ENCODE measurements around the gene AKR1B15. TPM values are rescaled to one million over a fixed set of nuclear protein-coding genes. Genes with fewer than 3 reads are reported as not detected.

AKR1B15 gene
- polyA plus RNA-seq, 1 donor (not counting 4 experiments of a cell fraction or from before 2014, with no cell fraction given), result 0.28 TPM

DNA sequence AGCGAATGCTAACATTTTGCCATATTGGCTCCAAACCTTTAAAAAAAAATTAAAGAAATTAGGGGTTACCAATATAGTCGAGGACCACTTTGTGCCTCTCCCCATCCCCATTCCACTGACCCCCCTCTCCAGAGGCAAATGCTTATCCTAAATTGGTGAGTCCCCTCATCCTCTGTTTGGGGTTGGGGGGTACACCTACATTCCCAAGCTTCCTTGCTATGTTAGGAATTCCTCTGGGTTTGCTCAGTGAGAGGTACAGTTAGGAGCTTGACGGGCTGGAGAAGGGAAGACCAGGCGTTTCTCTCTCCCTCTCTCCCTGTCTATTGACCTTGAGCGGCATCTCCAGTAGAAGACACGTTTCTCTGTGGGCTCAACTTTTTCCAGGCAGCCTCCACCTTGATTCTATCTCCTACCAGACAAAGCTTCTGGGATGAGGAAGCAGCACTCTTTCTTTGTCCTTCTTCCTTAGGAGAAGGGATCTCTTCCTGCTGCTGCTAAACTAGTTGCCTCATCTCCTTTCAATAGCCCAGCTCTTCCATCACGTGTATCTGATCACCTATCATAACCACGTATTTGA is 6.6 kb upstream of the AKR1B15 start:
- H3K9me3 ChIP-seq (ENCODE audit: control insufficient read depth, low read depth, low read length), result no peaks in the 10 kb centered on the region
- H3K9me1 ChIP-seq (ENCODE audit: control insufficient read depth, extremely low read depth, insufficient read depth, low read length), result no peaks in the 10 kb centered on the region
- no peak overlapping the region for H2AFZ ChIP-seq (ENCODE audit: control insufficient read depth, low read length)
- TF ChIP-seq EZH2 (IDR thresholded peaks at IDR 0.05; ENCODE audit: low read length), result no peak
- TF ChIP-seq, protein P1, sequence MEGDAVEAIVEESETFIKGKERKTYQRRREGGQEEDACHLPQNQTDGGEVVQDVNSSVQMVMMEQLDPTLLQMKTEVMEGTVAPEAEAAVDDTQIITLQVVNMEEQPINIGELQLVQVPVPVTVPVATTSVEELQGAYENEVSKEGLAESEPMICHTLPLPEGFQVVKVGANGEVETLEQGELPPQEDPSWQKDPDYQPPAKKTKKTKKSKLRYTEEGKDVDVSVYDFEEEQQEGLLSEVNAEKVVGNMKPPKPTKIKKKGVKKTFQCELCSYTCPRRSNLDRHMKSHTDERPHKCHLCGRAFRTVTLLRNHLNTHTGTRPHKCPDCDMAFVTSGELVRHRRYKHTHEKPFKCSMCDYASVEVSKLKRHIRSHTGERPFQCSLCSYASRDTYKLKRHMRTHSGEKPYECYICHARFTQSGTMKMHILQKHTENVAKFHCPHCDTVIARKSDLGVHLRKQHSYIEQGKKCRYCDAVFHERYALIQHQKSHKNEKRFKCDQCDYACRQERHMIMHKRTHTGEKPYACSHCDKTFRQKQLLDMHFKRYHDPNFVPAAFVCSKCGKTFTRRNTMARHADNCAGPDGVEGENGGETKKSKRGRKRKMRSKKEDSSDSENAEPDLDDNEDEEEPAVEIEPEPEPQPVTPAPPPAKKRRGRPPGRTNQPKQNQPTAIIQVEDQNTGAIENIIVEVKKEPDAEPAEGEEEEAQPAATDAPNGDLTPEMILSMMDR (optimal IDR thresholded peaks at IDR 0.05 in 1 of 3, IDR thresholded peaks at IDR 0.05 in 1 of 3, conservative IDR thresholded peaks at IDR 0.05 in 1 of 3; ENCODE audit: extremely low read depth in 1 of 3, insufficient read depth in 2 of 3, low read length in 3 of 3), result no peak
- DNase-seq (ENCODE audit: low read depth, low spot score) (no peak), FAIRE-seq (no peak)
- dilution Hi-C loops (cut with MboI; ENCODE audit: extremely low pct_ligation_motif_present, low sequenced_read_pairs), result no loop called here
- H4K20me1 ChIP-seq (ENCODE audit: control insufficient read depth, extremely low read depth, insufficient read depth, low read length), result no peaks in the 10 kb centered on the region
- H3K27ac ChIP-seq (ENCODE audit: control insufficient read depth, insufficient read depth, low read length), result no peak overlapping the region
- no peak overlapping the region for H3K9ac ChIP-seq (ENCODE audit: control insufficient read depth, extremely low read depth, insufficient read depth, low read length)
- no peaks in the 10 kb centered on the region for H3K36me3 ChIP-seq (ENCODE audit: control insufficient read depth in 2 of 2, extremely low read depth in 1 of 2, insufficient read depth in 2 of 2, low read length in 2 of 2)
- no peaks in the 10 kb centered on the region for H3K79me2 ChIP-seq (ENCODE audit: control insufficient read depth, insufficient read depth, low read length)
- no peaks in the 10 kb centered on the region for H3K27me3 ChIP-seq (ENCODE audit: control insufficient read depth, extremely low read depth, insufficient read depth, low read length)
- peaks cover 6% of the 10 kb centered on the region for H3K4me1 ChIP-seq (ENCODE audit: control insufficient read depth, extremely low read depth, insufficient read depth, low read length)
- no peak overlapping the region for H3K4me2 ChIP-seq (ENCODE audit: control insufficient read depth, extremely low read depth, insufficient read depth, low read depth, low read length)
- no peak overlapping the region for H3K4me3 ChIP-seq (ENCODE audit: control insufficient read depth in 2 of 3, extremely low read depth in 1 of 3, insufficient read depth in 2 of 3, low read depth in 1 of 3, low read length in 3 of 3)

DNA sequence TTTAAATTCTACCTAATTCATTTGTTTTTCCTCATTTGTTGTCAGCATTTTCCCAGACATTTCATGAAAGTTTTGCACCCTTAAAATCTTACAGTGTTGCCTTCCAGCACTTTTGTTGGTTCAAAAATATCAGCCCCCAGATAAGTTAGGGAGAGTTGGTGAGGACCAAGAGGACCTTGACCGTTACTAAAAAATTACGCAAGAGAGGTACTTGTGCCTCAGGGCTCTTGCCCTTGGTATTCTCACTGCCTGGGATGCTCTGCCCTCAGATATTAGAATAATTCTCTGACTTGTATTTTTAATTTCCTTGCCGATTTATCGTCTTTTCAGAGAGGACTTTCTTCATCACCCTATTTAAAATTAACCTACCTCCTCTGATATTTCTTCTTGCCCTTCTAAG is 3.5 kb upstream of the AKR1B15 start:
- FAIRE-seq, result no peak

More for the DNA sequence above, 3.5 kb upstream of the AKR1B15 start:
- H3K4me2 ChIP-seq (ENCODE audit: control insufficient read depth, extremely low read depth, insufficient read depth, low read depth, low read length), result no peak overlapping the region
- H3K9me3 ChIP-seq (ENCODE audit: control insufficient read depth, low read depth, low read length), result no peaks in the 10 kb centered on the region
- dilution Hi-C loops (cut with MboI; ENCODE audit: extremely low pct_ligation_motif_present, low sequenced_read_pairs), result no loop called here
- peaks cover 20% of the 10 kb centered on the region for H3K4me1 ChIP-seq (ENCODE audit: control insufficient read depth, extremely low read depth, insufficient read depth, low read length)
- TF ChIP-seq, protein P1 (optimal IDR thresholded peaks at IDR 0.05 in 1 of 3, IDR thresholded peaks at IDR 0.05 in 1 of 3, conservative IDR thresholded peaks at IDR 0.05 in 1 of 3; ENCODE audit: extremely low read depth in 1 of 3, insufficient read depth in 2 of 3, low read length in 3 of 3), result no peak
- no peak for TF ChIP-seq EZH2 (IDR thresholded peaks at IDR 0.05; ENCODE audit: low read length)
- H3K9me1 ChIP-seq (ENCODE audit: control insufficient read depth, extremely low read depth, insufficient read depth, low read length), result no peaks in the 10 kb centered on the region
- no peaks in the 10 kb centered on the region for H4K20me1 ChIP-seq (ENCODE audit: control insufficient read depth, extremely low read depth, insufficient read depth, low read length)
- H3K27ac ChIP-seq (ENCODE audit: control insufficient read depth, insufficient read depth, low read length), result no peak overlapping the region
- no peak overlapping the region for H3K9ac ChIP-seq (ENCODE audit: control insufficient read depth, extremely low read depth, insufficient read depth, low read length)
- H3K4me3 ChIP-seq (ENCODE audit: control insufficient read depth in 2 of 3, extremely low read depth in 1 of 3, insufficient read depth in 2 of 3, low read depth in 1 of 3, low read length in 3 of 3), result no peak overlapping the region
- H2AFZ ChIP-seq (ENCODE audit: control insufficient read depth, low read length), result no peak overlapping the region
- no peaks in the 10 kb centered on the region for H3K79me2 ChIP-seq (ENCODE audit: control insufficient read depth, insufficient read depth, low read length)
- no peak for DNase-seq (ENCODE audit: low read depth, low spot score)
- no peaks in the 10 kb centered on the region for H3K36me3 ChIP-seq (ENCODE audit: control insufficient read depth in 2 of 2, extremely low read depth in 1 of 2, insufficient read depth in 2 of 2, low read length in 2 of 2)
- H3K27me3 ChIP-seq (ENCODE audit: control insufficient read depth, extremely low read depth, insufficient read depth, low read length), result no peaks in the 10 kb centered on the region

All from keratinocyte (primary cell).